ENCODE measurements around the gene NFE2L2.

- TF ChIP-seq CTCF (IDR thresholded peaks at IDR 0.05) = no peak
- TF ChIP-seq POLR2AphosphoS5 (IDR thresholded peaks at IDR 0.05) = no peak
- no peak for TF ChIP-seq POLR2A (IDR thresholded peaks at IDR 0.05)
- TF ChIP-seq EP300 (IDR thresholded peaks at IDR 0.05) = no peak
Measured at GRCh38 chr2:177246000-177246399, 18.5 kb downstream of the NFE2L2 start.
